ENCODE measurements around the gene NAALADL1.

Gene NAALADL1

DNA sequence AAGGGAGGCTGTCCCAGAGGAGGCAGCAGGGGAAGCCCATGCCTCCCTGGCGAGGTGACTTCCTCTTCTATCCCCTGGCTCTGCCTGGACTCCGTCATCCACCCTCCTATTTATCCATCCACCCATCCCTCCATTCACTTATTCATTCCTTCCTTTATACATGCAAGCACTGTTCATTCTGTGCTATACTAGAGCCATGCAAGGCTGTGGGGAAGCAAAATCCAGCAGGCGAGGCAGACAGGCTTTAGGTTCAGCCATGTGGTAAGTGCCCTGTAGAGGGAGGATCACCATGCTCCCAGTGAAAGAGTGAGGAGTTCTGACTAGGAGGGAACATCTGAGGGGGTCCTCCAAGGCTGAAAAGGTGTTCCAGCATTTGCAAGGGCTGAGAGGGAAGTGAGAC is 1.2 kb upstream of the NAALADL1 start:
- TF ChIP-seq, protein P1, sequence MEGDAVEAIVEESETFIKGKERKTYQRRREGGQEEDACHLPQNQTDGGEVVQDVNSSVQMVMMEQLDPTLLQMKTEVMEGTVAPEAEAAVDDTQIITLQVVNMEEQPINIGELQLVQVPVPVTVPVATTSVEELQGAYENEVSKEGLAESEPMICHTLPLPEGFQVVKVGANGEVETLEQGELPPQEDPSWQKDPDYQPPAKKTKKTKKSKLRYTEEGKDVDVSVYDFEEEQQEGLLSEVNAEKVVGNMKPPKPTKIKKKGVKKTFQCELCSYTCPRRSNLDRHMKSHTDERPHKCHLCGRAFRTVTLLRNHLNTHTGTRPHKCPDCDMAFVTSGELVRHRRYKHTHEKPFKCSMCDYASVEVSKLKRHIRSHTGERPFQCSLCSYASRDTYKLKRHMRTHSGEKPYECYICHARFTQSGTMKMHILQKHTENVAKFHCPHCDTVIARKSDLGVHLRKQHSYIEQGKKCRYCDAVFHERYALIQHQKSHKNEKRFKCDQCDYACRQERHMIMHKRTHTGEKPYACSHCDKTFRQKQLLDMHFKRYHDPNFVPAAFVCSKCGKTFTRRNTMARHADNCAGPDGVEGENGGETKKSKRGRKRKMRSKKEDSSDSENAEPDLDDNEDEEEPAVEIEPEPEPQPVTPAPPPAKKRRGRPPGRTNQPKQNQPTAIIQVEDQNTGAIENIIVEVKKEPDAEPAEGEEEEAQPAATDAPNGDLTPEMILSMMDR (IDR thresholded peaks at IDR 0.05; ENCODE audit: low read depth, low read length): no peak
- TF ChIP-seq EZH2phosphoT487 (IDR thresholded peaks at IDR 0.05; ENCODE audit: low read depth): no peak
- H2AFZ ChIP-seq (ENCODE audit: low read depth, low read length): no peak overlapping the region
- peaks cover 33% of the 10 kb centered on the region for H3K4me1 ChIP-seq (ENCODE audit: low read length)
- H3K27me3 ChIP-seq (ENCODE audit: low read depth, low read length): no peaks in the 10 kb centered on the region
- no peak overlapping the region for H3K27ac ChIP-seq (ENCODE audit: low read length)
- no peaks in the 10 kb centered on the region for H3K36me3 ChIP-seq (replicated peaks; ENCODE audit: low read depth, low read length)
- no peaks in the 10 kb centered on the region for H3K79me2 ChIP-seq (ENCODE audit: low read length)
- no peak overlapping the region for H3K9ac ChIP-seq (ENCODE audit: low read length)
- no peak overlapping the region for H3K4me2 ChIP-seq (ENCODE audit: low read length)
- H4K20me1 ChIP-seq (ENCODE audit: insufficient read depth, low read length): no peaks in the 10 kb centered on the region
- H3K9me3 ChIP-seq (ENCODE audit: insufficient read depth, low read length): no peaks in the 10 kb centered on the region
- no peak overlapping the region for H3K4me3 ChIP-seq (ENCODE audit: low read length)

DNA sequence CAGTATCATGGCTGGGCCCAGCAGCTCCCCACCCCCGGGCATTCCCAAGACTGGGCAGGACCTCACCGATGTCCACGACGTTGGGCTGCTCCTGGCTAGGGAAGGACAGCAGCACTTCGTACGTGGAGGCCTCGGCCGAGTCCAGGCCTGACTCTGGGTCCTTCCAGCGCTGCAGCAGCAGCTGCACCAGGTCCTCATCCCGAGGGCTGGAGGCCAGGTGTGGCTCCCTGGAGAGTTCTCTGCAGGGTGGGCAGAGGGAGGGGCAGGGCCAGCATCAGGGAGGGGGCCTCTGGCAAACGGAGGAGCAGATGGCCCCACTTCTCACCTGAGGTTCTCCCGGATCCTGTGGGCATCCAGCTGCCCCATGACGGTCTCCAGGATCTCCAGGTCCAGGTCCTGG is 341 bp downstream of the NAALADL1 start:
- no peaks in the 10 kb centered on the region for H3K79me2 ChIP-seq (ENCODE audit: low read length)
- no peak overlapping the region for H3K4me2 ChIP-seq (ENCODE audit: low read length)

DNA sequence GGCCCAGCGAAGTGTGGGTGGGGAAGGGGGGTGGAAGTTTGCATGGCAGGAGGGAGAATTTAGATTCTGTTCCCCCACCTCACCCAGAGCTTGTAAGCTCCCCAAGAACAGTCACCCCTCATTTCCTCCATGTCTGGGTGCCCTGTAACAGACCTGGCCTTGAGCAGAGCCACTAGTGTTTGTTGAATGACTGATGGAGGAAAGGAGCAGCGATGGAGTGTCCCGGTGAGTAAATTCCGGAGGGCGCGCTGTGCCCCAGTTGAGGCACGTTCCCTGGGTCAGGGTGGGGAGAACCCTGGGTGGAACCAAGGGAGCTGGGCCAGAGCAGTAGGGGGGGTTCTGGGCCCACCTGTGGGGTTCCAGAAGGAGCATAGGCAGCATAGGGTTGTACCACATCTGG is 827 bp downstream of the NAALADL1 start:
- TF ChIP-seq, protein P1 (IDR thresholded peaks at IDR 0.05; ENCODE audit: low read depth, low read length): no peak
- no peak for TF ChIP-seq EZH2phosphoT487 (IDR thresholded peaks at IDR 0.05; ENCODE audit: low read depth)
- Histone ChIP-seq H2AFZ (ENCODE audit: low read depth, low read length) (no peak overlapping the region), H3K27ac (ENCODE audit: low read length) (no peak overlapping the region), H3K27me3 (ENCODE audit: low read depth, low read length) (no peaks in the 10 kb centered on the region), H3K36me3 (replicated peaks; ENCODE audit: low read depth, low read length) (no peaks in the 10 kb centered on the region), H3K4me1 (ENCODE audit: low read length) (peaks cover 44% of the 10 kb centered on the region), H3K9me3 (ENCODE audit: insufficient read depth, low read length) (no peaks in the 10 kb centered on the region), H3K4me2 (ENCODE audit: low read length) (no peak overlapping the region), H3K79me2 (ENCODE audit: low read length) (no peaks in the 10 kb centered on the region), H3K4me3 (ENCODE audit: low read length) (no peak overlapping the region), H3K9ac (ENCODE audit: low read length) (no peak overlapping the region), H4K20me1 (ENCODE audit: insufficient read depth, low read length) (no peaks in the 10 kb centered on the region)

More for the DNA sequence above, 341 bp downstream of the NAALADL1 start:
- Histone ChIP-seq H3K27me3 (ENCODE audit: low read depth, low read length) (no peaks in the 10 kb centered on the region), H3K9ac (ENCODE audit: low read length) (no peak overlapping the region), H3K36me3 (replicated peaks; ENCODE audit: low read depth, low read length) (no peaks in the 10 kb centered on the region), H3K27ac (ENCODE audit: low read length) (no peak overlapping the region), H3K4me1 (ENCODE audit: low read length) (peaks cover 44% of the 10 kb centered on the region), H3K9me3 (ENCODE audit: insufficient read depth, low read length) (no peaks in the 10 kb centered on the region), H2AFZ (ENCODE audit: low read depth, low read length) (no peak overlapping the region), H4K20me1 (ENCODE audit: insufficient read depth, low read length) (no peaks in the 10 kb centered on the region), H3K4me3 (ENCODE audit: low read length) (no peak overlapping the region)
- TF ChIP-seq, protein P1 (IDR thresholded peaks at IDR 0.05; ENCODE audit: low read depth, low read length): no peak

DNA sequence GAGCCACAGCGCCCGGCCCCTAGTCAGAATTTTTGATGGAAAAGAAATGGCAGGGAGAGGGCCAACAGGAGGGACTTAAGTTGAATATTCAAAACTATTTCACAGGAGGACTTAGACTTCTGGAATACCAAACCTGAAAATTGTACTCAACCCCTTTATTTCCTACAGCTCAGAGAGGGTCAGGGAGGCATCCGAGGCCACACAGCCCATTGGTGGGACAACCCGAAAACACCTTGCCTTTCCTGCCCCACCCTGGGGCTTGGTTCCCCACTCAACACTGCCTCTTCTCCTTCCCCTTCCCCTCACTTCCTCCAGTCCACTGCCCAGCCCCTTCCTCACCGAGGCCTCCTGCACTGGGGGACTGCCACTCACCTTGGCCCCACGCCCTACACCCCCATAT is 1.4 kb downstream of the NAALADL1 start:
- Histone ChIP-seq H3K27me3 (ENCODE audit: low read depth, low read length) (no peaks in the 10 kb centered on the region), H4K20me1 (ENCODE audit: insufficient read depth, low read length) (no peaks in the 10 kb centered on the region), H3K4me1 (ENCODE audit: low read length) (peaks cover 44% of the 10 kb centered on the region), H3K9me3 (ENCODE audit: insufficient read depth, low read length) (no peaks in the 10 kb centered on the region), H3K36me3 (replicated peaks; ENCODE audit: low read depth, low read length) (no peaks in the 10 kb centered on the region), H2AFZ (ENCODE audit: low read depth, low read length) (no peak overlapping the region), H3K9ac (ENCODE audit: low read length) (no peak overlapping the region), H3K4me2 (ENCODE audit: low read length) (no peak overlapping the region), H3K27ac (ENCODE audit: low read length) (no peak overlapping the region), H3K4me3 (ENCODE audit: low read length) (no peak overlapping the region), H3K79me2 (ENCODE audit: low read length) (no peaks in the 10 kb centered on the region)
- TF ChIP-seq, protein P1 (IDR thresholded peaks at IDR 0.05; ENCODE audit: low read depth, low read length): no peak
- no peak for TF ChIP-seq EZH2phosphoT487 (IDR thresholded peaks at IDR 0.05; ENCODE audit: low read depth)

All from OCI-LY3 (cell line).